ENCODE measurements around the gene TBR1.

TBR1 gene

DNA sequence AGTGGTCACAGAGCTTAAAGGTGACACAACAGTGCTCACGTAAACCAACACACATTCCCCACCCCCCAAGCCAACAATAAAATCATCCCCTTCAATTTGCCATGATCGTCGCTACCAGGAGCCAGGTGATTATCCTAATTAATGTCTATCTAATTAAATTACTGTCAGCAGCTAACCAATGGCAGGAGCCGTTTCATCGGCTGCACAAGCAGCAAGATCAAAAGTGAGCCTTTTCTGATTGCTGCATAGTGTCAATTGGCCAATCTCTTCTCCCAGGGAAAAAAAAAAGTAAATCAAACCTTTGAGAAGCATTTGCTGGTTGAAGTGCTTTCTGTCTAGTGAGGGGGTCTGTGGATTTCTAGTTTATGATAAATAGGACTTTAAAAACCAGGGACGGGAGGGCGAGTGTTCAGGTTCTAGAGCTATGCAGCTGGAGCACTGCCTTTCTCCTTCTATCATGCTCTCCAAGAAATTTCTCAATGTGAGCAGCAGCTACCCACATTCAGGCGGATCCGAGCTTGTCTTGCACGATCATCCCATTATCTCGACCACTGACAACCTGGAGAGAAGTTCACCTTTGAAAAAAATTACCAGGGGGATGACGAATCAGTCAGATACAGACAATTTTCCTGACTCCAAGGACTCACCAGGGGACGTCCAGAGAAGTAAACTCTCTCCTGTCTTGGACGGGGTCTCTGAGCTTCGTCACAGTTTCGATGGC, at the start of gene TBR1:
Gene TBR1 (plus strand): TSS at position 311 of the 721 bp plus-strand sequence. CDS start 114 bp downstream, at position 425.
- peak within 1 kb of the TSS; percentile 51 for H3K4me3 ChIP-seq (replicated peaks; ENCODE audit: low read depth, low read length)
- TF ChIP-seq, protein P1, sequence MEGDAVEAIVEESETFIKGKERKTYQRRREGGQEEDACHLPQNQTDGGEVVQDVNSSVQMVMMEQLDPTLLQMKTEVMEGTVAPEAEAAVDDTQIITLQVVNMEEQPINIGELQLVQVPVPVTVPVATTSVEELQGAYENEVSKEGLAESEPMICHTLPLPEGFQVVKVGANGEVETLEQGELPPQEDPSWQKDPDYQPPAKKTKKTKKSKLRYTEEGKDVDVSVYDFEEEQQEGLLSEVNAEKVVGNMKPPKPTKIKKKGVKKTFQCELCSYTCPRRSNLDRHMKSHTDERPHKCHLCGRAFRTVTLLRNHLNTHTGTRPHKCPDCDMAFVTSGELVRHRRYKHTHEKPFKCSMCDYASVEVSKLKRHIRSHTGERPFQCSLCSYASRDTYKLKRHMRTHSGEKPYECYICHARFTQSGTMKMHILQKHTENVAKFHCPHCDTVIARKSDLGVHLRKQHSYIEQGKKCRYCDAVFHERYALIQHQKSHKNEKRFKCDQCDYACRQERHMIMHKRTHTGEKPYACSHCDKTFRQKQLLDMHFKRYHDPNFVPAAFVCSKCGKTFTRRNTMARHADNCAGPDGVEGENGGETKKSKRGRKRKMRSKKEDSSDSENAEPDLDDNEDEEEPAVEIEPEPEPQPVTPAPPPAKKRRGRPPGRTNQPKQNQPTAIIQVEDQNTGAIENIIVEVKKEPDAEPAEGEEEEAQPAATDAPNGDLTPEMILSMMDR (IDR thresholded peaks at IDR 0.05; ENCODE audit: insufficient read depth, low read length, poor library complexity, severe bottlenecking): no peak
- H3K27me3 ChIP-seq (replicated peaks; ENCODE audit: control insufficient read depth, insufficient read depth, low read length): peaks cover 3% of the 10 kb centered on the region
- H3K36me3 ChIP-seq (ENCODE audit: control insufficient read depth, insufficient read depth, low read length): no peaks in the 10 kb centered on the region
- no peak for DNase-seq (ENCODE audit: extremely low read depth, insufficient read length)

DNA sequence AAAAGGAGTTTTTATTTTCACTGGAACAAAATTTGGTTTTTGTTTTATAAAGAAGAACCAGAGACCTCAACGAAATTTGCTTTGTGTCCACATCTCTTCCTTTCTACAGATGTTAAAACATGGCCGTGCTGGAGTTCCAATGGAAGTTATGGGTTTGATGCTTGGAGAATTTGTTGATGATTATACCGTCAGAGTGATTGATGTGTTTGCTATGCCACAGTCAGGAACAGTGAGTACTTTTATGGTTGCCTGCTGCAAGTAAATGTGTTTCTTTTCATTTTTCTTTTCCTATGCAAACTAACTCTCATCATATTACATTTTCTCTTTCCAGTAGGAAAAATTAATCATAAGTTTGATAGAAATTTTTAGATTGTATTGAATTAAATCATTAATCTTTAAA, 48.4 kb upstream of the TBR1 start:
- H3K27me3 ChIP-seq (replicated peaks; ENCODE audit: control insufficient read depth, insufficient read depth, low read length): no peaks in the 10 kb centered on the region
- H3K36me3 ChIP-seq (ENCODE audit: control insufficient read depth, insufficient read depth, low read length): peaks cover 3% of the 10 kb centered on the region
- TF ChIP-seq, protein P1 (IDR thresholded peaks at IDR 0.05; ENCODE audit: insufficient read depth, low read length, poor library complexity, severe bottlenecking): no peak
- no peak overlapping the region for H3K4me3 ChIP-seq (replicated peaks; ENCODE audit: low read depth, low read length)
- DNase-seq (ENCODE audit: extremely low read depth, insufficient read length): no peak

DNA sequence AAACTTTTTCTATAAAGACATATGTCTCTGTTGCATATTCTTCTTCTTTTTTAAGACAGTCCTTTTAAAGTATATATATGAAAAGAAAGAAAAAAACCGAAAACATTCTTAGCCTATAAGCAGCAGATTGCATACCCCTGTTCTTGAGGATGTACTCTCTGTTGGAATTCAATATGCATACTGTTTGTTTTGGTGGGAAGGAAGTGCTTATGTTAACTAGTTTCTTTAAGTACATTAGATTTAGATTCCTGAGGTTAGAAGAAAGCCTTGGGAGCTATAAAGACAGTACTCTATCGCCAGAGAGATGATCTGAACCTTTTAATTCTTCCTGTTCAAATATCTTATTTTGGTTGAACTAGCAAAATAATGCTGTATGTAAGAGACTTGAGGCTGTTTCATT, 46.8 kb upstream of the TBR1 start:
- TF ChIP-seq, protein P1 (IDR thresholded peaks at IDR 0.05; ENCODE audit: insufficient read depth, low read length, poor library complexity, severe bottlenecking): no peak
- peaks cover 2% of the 10 kb centered on the region for H3K36me3 ChIP-seq (ENCODE audit: control insufficient read depth, insufficient read depth, low read length)
- no peaks in the 10 kb centered on the region for H3K27me3 ChIP-seq (replicated peaks; ENCODE audit: control insufficient read depth, insufficient read depth, low read length)
- DNase-seq (ENCODE audit: extremely low read depth, insufficient read length): no peak
- no peak overlapping the region for H3K4me3 ChIP-seq (replicated peaks; ENCODE audit: low read depth, low read length)

DNA sequence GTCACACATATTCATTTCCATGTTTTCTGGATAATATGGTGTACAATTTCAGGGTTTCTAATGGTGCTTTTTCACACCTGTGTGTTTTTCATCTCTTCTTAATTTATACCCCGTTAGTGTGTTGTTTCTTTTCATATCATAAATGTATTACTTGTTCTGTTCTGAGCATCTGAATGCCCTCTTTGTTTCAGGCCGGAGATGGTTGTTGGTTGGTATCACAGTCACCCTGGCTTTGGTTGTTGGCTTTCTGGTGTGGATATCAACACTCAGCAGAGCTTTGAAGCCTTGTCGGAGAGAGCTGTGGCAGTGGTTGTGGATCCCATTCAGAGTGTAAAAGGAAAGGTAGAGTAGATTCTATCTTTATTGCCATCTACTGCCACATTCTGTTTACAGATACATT, 45.1 kb upstream of the TBR1 start:
- TF ChIP-seq, protein P1 (IDR thresholded peaks at IDR 0.05; ENCODE audit: insufficient read depth, low read length, poor library complexity, severe bottlenecking): no peak
- no peak for DNase-seq (ENCODE audit: extremely low read depth, insufficient read length)
- H3K4me3 ChIP-seq (replicated peaks; ENCODE audit: low read depth, low read length): no peak overlapping the region
- no peaks in the 10 kb centered on the region for H3K27me3 ChIP-seq (replicated peaks; ENCODE audit: control insufficient read depth, insufficient read depth, low read length)
- H3K36me3 ChIP-seq (ENCODE audit: control insufficient read depth, insufficient read depth, low read length): peaks cover 2% of the 10 kb centered on the region

DNA sequence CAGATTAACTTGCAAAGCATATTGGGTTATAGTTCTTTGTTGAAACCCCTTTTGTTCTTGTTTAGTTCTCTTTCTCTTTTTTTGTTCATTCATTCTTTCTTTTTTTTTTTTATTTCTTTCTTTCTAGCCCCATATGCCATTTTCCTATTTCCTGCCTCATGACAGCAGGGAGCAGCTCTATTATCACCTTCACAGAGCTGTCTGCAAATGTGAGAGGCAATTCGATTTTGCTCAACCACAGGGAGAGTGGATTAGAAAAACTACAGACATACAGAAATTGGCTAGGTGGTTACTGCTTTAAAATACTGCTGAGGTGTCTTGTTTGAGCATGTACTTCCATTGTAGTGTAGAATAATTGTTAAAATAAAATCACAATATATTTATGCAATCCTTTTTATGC, 44.2 kb upstream of the TBR1 start:
- H3K4me3 ChIP-seq (replicated peaks; ENCODE audit: low read depth, low read length): no peak overlapping the region
- H3K27me3 ChIP-seq (replicated peaks; ENCODE audit: control insufficient read depth, insufficient read depth, low read length): no peaks in the 10 kb centered on the region
- peaks cover 2% of the 10 kb centered on the region for H3K36me3 ChIP-seq (ENCODE audit: control insufficient read depth, insufficient read depth, low read length)
- no peak for DNase-seq (ENCODE audit: extremely low read depth, insufficient read length)
- TF ChIP-seq, protein P1 (IDR thresholded peaks at IDR 0.05; ENCODE audit: insufficient read depth, low read length, poor library complexity, severe bottlenecking): no peak

Measured in GM06990 (cell line).